ENCODE results near the gene PRKCB. TPM values are rescaled to one million over a fixed set of nuclear protein-coding genes. Genes with fewer than 3 reads are reported as not detected.
A peak's percentile ranks its signal among the peaks of the same experiment; 100 is the strongest.

Gene PRKCB
- total RNA-seq = not detected in 2 replicates
- not detected for polyA plus RNA-seq (2012)

GRCh38 chr16:23835390-23836077 lies at the start of gene PRKCB:
Gene PRKCB (plus strand): TSS chr16:23835983.
- no peak for DNase-seq (ENCODE audit: low read depth)

GRCh38 chr16:23786964-23787561 lies 48.7 kb upstream of the PRKCB start:
- DNase-seq (ENCODE audit: low read depth) = no peak

- no peak for DNase-seq (ENCODE audit: low read depth)
Observed at GRCh38 chr16:23788685-23789084, 47.1 kb upstream of the PRKCB start.

GRCh38 chr16:23795378-23795777 lies 40.4 kb upstream of the PRKCB start:
- DNase-seq (ENCODE audit: low read depth) = no peak

GRCh38 chr16:23796941-23797340 lies 38.8 kb upstream of the PRKCB start:
- no peak for DNase-seq (ENCODE audit: low read depth)

- DNase-seq (ENCODE audit: low read depth) = peak; percentile 64
Observed at GRCh38 chr16:23801378-23801777, 34.4 kb upstream of the PRKCB start.

- no peak for DNase-seq (ENCODE audit: low read depth)
Observed at GRCh38 chr16:23802776-23803175, 33.0 kb upstream of the PRKCB start.

GRCh38 chr16:23803591-23804123 lies 32.1 kb upstream of the PRKCB start:
- peak; percentile 12 for DNase-seq (ENCODE audit: low read depth)

- no peak for DNase-seq (ENCODE audit: low read depth)
Observed at GRCh38 chr16:23807028-23807427, 28.8 kb upstream of the PRKCB start.

- no peak for DNase-seq (ENCODE audit: low read depth)
Observed at GRCh38 chr16:23821467-23821866, 14.3 kb upstream of the PRKCB start.

GRCh38 chr16:23821875-23822688 lies 13.7 kb upstream of the PRKCB start:
- no peak for DNase-seq (ENCODE audit: low read depth)

GRCh38 chr16:23823475-23824384 lies 12.1 kb upstream of the PRKCB start:
- no peak for DNase-seq (ENCODE audit: low read depth)

GRCh38 chr16:23824909-23825308 lies 10.9 kb upstream of the PRKCB start:
- DNase-seq (ENCODE audit: low read depth) = no peak

- no peak for DNase-seq (ENCODE audit: low read depth)
Observed at GRCh38 chr16:23826528-23827045, 9.2 kb upstream of the PRKCB start.

GRCh38 chr16:23827057-23827456 lies 8.7 kb upstream of the PRKCB start:
- no peak for DNase-seq (ENCODE audit: low read depth)

GRCh38 chr16:23829454-23829853 lies 6.3 kb upstream of the PRKCB start:
- DNase-seq (ENCODE audit: low read depth) = no peak

GRCh38 chr16:23830276-23830675 lies 5.5 kb upstream of the PRKCB start:
- no peak for DNase-seq (ENCODE audit: low read depth)

- DNase-seq (ENCODE audit: low read depth) = no peak
Observed at GRCh38 chr16:23832882-23833281, 2.9 kb upstream of the PRKCB start.

GRCh38 chr16:23833504-23833903 lies 2.3 kb upstream of the PRKCB start:
- no peak for DNase-seq (ENCODE audit: low read depth)

- DNase-seq (ENCODE audit: low read depth) = no peak
Observed at GRCh38 chr16:23833960-23834685, 1.7 kb upstream of the PRKCB start.

All from myocyte (in vitro differentiated cells).